Osteoblast (primary cell): ENCODE results near the gene RNLS. TPM values are rescaled to one million over a fixed set of nuclear protein-coding genes. Genes with fewer than 3 reads are reported as not detected.

ENCODE experiments used
- DNase-seq: peaks from one replicate; pipeline ENCODE4 v3.0.0; 2011; ENCODE audit warnings: low spot score, mixed read lengths; ENCODE audit not compliant: insufficient read length; ENCODE audit errors: missing footprints
- H2AFZ ChIP-seq: 2 replicates; pipeline ENCODE4 v1.6.0; 2011; ENCODE audit warnings: mild to moderate bottlenecking, low read length
- H3K27ac ChIP-seq: 2 replicates; pipeline ENCODE4 v1.5.1; 2011; ENCODE audit warnings: mild to moderate bottlenecking, low read depth, low read length, moderate library complexity
- H3K27me3 ChIP-seq: 2 replicates; pipeline ENCODE4 v1.6.0; 2012; ENCODE audit warnings: mild to moderate bottlenecking, control low read depth, inconsistent platforms, low read length, moderate library complexity; ENCODE audit not compliant: insufficient read depth
- H3K36me3 ChIP-seq: 2 replicates; pipeline ENCODE4 v1.5.1; 2011; ENCODE audit warnings: mild to moderate bottlenecking, low read length, control low read depth, moderate library complexity; ENCODE audit not compliant: insufficient read depth
- H3K4me1 ChIP-seq: 2 replicates; pipeline ENCODE4 v1.5.1; 2011; ENCODE audit warnings: mild to moderate bottlenecking, low read length, control low read depth, moderate library complexity; ENCODE audit not compliant: insufficient read depth
- H3K4me2 ChIP-seq: 2 replicates; pipeline ENCODE4 v1.6.0; 2011; ENCODE audit warnings: mild to moderate bottlenecking, low read length; ENCODE audit not compliant: insufficient read depth
- H3K4me3 ChIP-seq: fragments of 200-600 bp; sonication (generic); 3 replicates; pipeline ENCODE4 v1.5.1; 2012; ENCODE audit warnings: mild to moderate bottlenecking, low read length, inconsistent platforms; ENCODE audit not compliant: insufficient read depth
- H3K79me2 ChIP-seq: 2 replicates; pipeline ENCODE4 v1.6.0; 2012; ENCODE audit warnings: mild to moderate bottlenecking, low read length, control low read depth, inconsistent platforms; ENCODE audit not compliant: insufficient read depth
- H3K9me3 ChIP-seq: 2 replicates; pipeline ENCODE4 v1.5.1; 2011; ENCODE audit warnings: low read depth, low read length, control low read depth
- H4K20me1 ChIP-seq: 2 replicates; pipeline ENCODE4 v1.6.0; 2012; ENCODE audit warnings: mild to moderate bottlenecking, low read length, control low read depth; ENCODE audit not compliant: insufficient read depth
- CTCF ChIP-seq: IDR thresholded peaks from 2 replicates; pipeline ENCODE4 v1.5.1; 2011; ENCODE audit warnings: mild to moderate bottlenecking, low read depth, low read length, moderate library complexity; ENCODE audit errors: extremely low read depth
- total RNA-seq: library from RNA; depleted of rRNA; stranded (reverse); fragments of >200 nt; gene quantifications from 2 replicates; pipeline ENCODE4 v1.2.3, GENCODE V29; 2012

RNLS gene
- total RNA-seq, 1 donor: 22.4 TPM

- H3K4me2 ChIP-seq: no peak overlapping the region
- no peak for DNase-seq
- no peaks in the 10 kb centered on the region for H3K4me1 ChIP-seq
- no peak overlapping the region for H3K27ac ChIP-seq
- no peaks in the 10 kb centered on the region for H3K79me2 ChIP-seq
- no peaks in the 10 kb centered on the region for H3K36me3 ChIP-seq
- TF ChIP-seq CTCF: no peak
- no peak overlapping the region for H2AFZ ChIP-seq
- H3K4me3 ChIP-seq: no peak overlapping the region
- no peaks in the 10 kb centered on the region for H4K20me1 ChIP-seq
- no peaks in the 10 kb centered on the region for H3K27me3 ChIP-seq
- H3K9me3 ChIP-seq: peaks cover 3% of the 10 kb centered on the region
These were observed 266.7 kb downstream of the RNLS start for GRCh38 chr10:88316292-88316861.

GRCh38 chr10:88315755-88316154 lies 267.4 kb downstream of the RNLS start:
- Histone ChIP-seq H4K20me1 (no peaks in the 10 kb centered on the region), H3K9me3 (peaks cover 3% of the 10 kb centered on the region)
- DNase-seq: no peak

GRCh38 chr10:88314362-88314761 lies 268.8 kb downstream of the RNLS start:
- Histone ChIP-seq H3K4me2 (no peak overlapping the region), H3K9me3 (peaks cover 3% of the 10 kb centered on the region), H3K4me3 (no peak overlapping the region), H3K4me1 (no peaks in the 10 kb centered on the region), H4K20me1 (no peaks in the 10 kb centered on the region), H3K27me3 (no peaks in the 10 kb centered on the region), H3K79me2 (no peaks in the 10 kb centered on the region), H2AFZ (no peak overlapping the region), H3K27ac (no peak overlapping the region), H3K36me3 (no peaks in the 10 kb centered on the region)
- no peak for TF ChIP-seq CTCF
- no peak for DNase-seq

More at GRCh38 chr10:88315755-88316154, 267.4 kb downstream of the RNLS start:
- no peak overlapping the region for H2AFZ ChIP-seq
- no peaks in the 10 kb centered on the region for H3K27me3 ChIP-seq
- TF ChIP-seq CTCF: no peak
- no peaks in the 10 kb centered on the region for H3K4me1 ChIP-seq
- no peak overlapping the region for H3K4me2 ChIP-seq
- no peaks in the 10 kb centered on the region for H3K79me2 ChIP-seq
- H3K27ac ChIP-seq: no peak overlapping the region
- H3K36me3 ChIP-seq: no peaks in the 10 kb centered on the region
- H3K4me3 ChIP-seq: no peak overlapping the region

- Histone ChIP-seq H3K4me1 (no peaks in the 10 kb centered on the region), H3K27ac (no peak overlapping the region), H2AFZ (no peak overlapping the region), H3K4me3 (no peak overlapping the region), H3K4me2 (no peak overlapping the region), H4K20me1 (no peaks in the 10 kb centered on the region), H3K36me3 (no peaks in the 10 kb centered on the region), H3K27me3 (no peaks in the 10 kb centered on the region), H3K9me3 (peaks cover under 1% of the 10 kb centered on the region), H3K79me2 (no peaks in the 10 kb centered on the region)
- TF ChIP-seq CTCF: no peak
- no peak for DNase-seq
These were observed 269.2 kb downstream of the RNLS start for GRCh38 chr10:88313878-88314277.
